Activated CD4-positive, alpha-beta T cell treated with anti-CD3 and anti-CD28 coated beads, Interleukin-2, amount 10 ng/mL, durations not matched to agents 24 days and 14 days (primary cell): ENCODE data around the gene RFXANK. TPM values are rescaled to one million over a fixed set of nuclear protein-coding genes. Genes with fewer than 3 reads are reported as not detected.
"Not testable (repeated sequence)": the region's sequence is repeated elsewhere in the genome, so short reads cannot be mapped to it uniquely, and the experiment has no call there.

ENCODE experiments used
- DNase-seq: peaks from one replicate; pipeline ENCODE4 v3.0.0; 2022
- H3K27ac Mint-ChIP-seq: one replicate; pipeline ENCODE4 v1.8.0; 2022; ENCODE audit warnings: mild to moderate bottlenecking, mixed read lengths
- H3K27me3 Mint-ChIP-seq: one replicate; pipeline ENCODE4 v1.8.0; 2022; ENCODE audit warnings: mixed read lengths
- H3K36me3 Mint-ChIP-seq: one replicate; pipeline ENCODE4 v1.8.0; 2022; ENCODE audit warnings: low read depth, mild to moderate bottlenecking, mixed read lengths
- H3K4me1 Mint-ChIP-seq: one replicate; pipeline ENCODE4 v1.8.0; 2021; ENCODE audit warnings: mixed read lengths
- H3K4me3 Mint-ChIP-seq: one replicate; pipeline ENCODE4 v1.8.0; 2022; ENCODE audit warnings: mild to moderate bottlenecking, moderate library complexity, mixed read lengths
- H3K9me3 Mint-ChIP-seq: one replicate; pipeline ENCODE4 v1.8.0; 2021; ENCODE audit warnings: mixed read lengths
- intact Hi-C: fragments of 100-400 bp; cut with micrococcal nuclease; formaldehyde crosslinking; loops from one replicate; pipeline ENCODE4 v1.15.1; 2023
- total RNA-seq: library from RNA; stranded (reverse); gene quantifications from 2 replicates; pipeline ENCODE4 v1.2.3, GENCODE V29; 2022

Gene RFXANK
- total RNA-seq, 1 donor from 2014 or later, result 111 TPM

DNA sequence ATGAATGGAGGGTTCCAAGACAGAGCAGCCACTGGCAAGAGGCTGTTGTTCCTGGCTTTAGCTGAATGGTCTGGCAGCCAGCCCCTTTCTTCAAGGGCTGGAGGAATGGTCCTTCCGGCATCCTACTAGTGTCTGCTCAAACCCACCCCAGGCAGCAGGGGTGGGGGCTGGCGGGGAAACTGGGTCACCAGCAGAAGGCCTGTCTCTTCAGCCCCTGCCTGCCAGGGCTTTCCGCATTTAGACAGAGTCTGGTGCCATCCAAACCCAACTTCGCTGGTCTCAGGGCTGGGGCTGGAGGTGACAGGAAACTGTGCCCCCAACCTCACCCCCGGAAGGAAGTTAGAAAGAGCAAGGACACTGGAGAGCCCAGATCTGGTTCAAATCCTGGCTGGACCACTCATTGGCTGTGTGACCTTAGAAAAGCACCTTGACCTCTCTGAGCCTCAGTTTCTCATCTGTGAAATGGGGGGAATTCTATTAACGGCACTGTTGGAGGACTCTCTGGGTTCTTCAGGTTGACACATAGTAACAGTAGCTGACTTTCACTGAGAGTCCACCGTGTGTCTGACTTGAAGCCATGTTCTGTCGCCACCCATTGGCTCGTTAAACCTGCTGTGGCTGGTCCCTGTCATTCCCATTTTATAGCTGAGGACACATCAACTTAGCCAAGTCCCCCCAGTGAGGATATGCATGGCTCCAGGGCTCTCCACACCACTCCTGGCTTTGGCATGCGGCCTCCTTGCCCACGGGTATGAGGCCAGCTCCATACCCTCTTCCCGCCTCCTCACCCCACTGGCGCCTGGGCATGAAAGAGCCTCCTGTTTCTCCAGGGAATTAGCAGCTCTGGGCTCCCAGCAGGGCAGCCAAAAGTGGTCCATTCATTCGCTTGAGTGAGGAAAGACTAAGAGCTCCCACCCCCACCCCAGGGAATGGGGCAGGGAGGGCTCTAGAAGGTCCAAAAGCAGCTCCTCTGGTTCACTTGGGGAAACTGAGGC, 13.7 kb downstream of the RFXANK start:
- Mint-ChIP-seq H3K27ac (no peak overlapping the region), H3K9me3 (peaks cover 8% of the 10 kb centered on the region), H3K4me3 (no peak overlapping the region), H3K27me3 (peaks cover 2% of the 10 kb centered on the region), H3K4me1 (peaks cover 29% of the 10 kb centered on the region), H3K36me3 (peaks cover 8% of the 10 kb centered on the region)
- DNase-seq, result no peak
- intact Hi-C loops, result no loop called here

DNA sequence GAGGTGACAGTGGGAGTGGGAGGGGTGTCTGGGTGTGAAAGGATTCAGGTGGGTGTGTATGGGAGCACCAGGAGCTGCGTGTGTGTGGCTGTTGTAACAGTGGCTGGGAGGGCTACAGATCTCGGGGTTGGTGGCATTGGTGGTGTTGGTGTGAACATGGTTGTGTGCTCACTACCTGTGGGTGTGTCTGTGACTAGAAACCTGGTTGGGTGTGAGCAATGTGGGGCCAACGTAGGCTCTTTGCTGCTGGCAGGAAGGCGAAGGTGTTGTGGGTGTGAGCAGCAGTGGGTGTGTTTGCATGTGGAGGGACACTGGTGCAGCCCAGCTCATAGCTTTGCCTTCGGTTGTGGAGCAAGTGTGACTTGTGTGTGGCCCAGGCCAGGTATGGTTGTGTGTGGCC, 14.9 kb downstream of the RFXANK start:
- Mint-ChIP-seq H3K36me3 (peaks cover 8% of the 10 kb centered on the region), H3K4me1 (peaks cover 29% of the 10 kb centered on the region), H3K27ac (no peak overlapping the region), H3K27me3 (peaks cover 11% of the 10 kb centered on the region), H3K9me3 (peaks cover 8% of the 10 kb centered on the region), H3K4me3 (peak overlapping the region; percentile 0)
- no peak for DNase-seq
- intact Hi-C loops, result no loop called here

DNA sequence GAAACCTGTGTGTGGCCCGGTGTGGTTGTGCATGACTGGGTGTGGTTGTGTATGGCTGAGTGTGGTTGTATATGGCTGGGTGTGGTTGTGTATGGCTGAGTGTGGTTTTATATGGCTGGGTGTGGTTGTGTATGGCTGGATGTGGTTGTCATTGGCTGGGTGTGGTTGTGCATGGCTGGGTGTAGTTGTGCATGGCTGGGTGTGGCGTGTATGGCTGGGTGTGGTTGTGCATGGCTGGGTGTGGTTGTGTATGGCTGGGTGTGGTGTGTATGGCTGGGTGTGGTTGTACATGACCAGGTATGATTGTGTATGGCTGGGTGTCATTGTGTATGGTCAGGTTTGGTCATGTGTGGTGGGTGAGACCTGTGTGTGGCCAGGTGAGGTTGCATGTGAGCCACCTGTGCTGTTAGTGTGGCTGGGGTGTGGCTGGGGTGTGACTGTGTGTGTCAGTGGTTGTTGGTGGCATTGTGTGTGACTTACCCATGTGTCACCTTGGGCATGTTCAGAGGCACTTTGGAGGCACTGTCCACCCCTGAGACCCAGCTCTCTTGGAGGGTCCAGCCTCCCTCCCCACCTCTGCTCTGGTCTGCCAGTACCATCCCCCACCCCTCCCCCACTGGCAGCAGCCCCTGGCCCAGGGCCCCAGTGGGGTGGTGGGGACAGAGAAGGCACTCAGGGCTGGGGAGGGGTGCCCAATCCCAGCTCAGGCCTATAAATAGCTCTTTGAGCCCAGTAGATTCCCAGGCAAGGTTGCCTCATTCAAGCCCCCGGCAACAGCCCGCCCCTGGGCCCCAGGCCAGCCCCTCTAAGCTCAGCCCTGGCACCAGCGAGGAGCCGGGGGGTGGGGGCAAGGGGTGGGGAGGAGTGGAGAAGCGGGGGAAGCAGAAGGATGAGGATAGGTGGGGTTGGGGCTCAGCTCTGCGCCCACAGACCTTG, 15.8 kb downstream of the RFXANK start:
- Mint-ChIP-seq H3K9me3 (peaks cover 8% of the 10 kb centered on the region), H3K4me3 (peak overlapping the region; percentile 0), H3K27ac (no peak overlapping the region), H3K4me1 (peaks cover 21% of the 10 kb centered on the region), H3K27me3 (peaks cover 17% of the 10 kb centered on the region), H3K36me3 (peaks cover 3% of the 10 kb centered on the region)
- intact Hi-C loops, result no loop called here
- no peak for DNase-seq

DNA sequence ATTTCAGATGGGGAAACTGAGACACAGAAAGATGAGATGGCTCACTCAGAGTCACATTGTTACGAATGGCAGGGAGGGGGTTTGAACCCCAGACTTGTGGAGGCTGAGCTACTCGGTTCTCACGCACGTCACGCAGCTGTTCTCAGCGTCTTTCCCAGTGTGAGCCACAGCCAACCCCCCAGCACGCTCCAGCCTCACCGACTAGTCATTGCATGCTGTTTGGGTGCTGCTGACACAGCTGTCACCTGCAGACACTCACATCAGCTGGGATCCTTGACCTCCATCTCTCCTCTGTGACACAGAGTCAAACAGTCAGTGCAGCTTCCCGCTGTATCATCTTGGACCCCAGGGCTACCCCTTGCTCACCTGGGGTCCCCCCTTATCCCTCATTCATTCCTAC, 17.3 kb downstream of the RFXANK start:
- Mint-ChIP-seq H3K4me3 (no peak overlapping the region), H3K4me1 (peaks cover 24% of the 10 kb centered on the region), H3K9me3 (peaks cover 8% of the 10 kb centered on the region), H3K27ac (no peak overlapping the region), H3K36me3 (peaks cover 3% of the 10 kb centered on the region), H3K27me3 (peaks cover 31% of the 10 kb centered on the region)
- no peak for DNase-seq
- intact Hi-C loops, result no loop called here

DNA sequence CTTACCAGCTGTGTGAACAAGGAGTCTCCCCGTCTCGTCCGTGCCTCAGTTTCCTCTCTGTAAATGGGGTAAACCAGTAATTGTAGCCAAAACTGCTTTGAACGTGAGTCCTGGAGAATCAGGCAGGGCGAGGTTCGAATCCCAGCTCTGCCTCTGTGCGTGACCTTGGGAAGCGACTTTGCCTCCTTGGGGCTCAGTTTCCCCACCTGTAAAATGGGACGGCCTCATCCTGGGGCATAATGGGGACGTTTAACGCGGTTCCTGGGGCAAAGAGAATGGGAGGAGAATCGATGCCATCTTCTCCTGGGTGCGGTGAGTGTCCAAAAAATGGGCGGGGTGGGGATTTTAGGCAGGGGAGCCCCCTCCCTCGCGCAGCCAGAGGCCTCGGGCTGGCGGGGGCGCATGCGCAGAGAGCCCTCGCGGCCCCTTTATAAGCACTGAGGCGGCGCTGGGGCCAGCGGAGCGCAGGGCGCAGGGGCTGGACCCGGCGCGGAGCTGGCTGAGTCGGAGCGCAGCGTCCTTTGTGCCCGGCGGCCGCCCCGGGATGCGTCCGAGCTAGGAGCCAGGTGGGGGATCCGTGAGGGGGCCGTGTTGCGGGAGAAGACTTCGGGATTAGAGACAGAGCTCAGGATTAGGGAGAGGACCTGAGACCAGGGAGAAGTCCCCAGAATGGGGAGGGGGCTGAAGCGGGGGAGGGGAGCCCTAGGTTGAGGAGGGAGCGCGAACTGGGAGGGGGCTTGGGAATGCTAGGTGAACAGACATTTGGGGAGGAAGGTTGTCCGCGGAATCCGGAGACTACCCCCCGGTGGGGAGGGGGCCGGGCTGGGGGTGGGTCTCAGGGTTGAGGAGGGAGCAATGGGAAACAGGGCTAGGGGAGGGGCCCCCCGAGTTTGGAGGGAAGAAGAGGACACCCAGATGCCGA, 19.7 kb downstream of the RFXANK start, which contains the start of gene NCAN:
Gene NCAN (plus strand): TSS at position 460 of the 922 bp plus-strand sequence. CDS start 4,996 bp downstream, outside the sequence.
- no peak within 1 kb of the TSS for H3K4me3 Mint-ChIP-seq
- H3K36me3 Mint-ChIP-seq, result peaks cover 3% of the 10 kb centered on the region
- peaks cover 8% of the 10 kb centered on the region for H3K9me3 Mint-ChIP-seq
- no peak within 1 kb of the TSS for H3K27ac Mint-ChIP-seq
- DNase-seq, result no peak
- peaks cover 17% of the 10 kb centered on the region for H3K4me1 Mint-ChIP-seq
- intact Hi-C loops, result no loop called here
- peaks cover 34% of the 10 kb centered on the region for H3K27me3 Mint-ChIP-seq

DNA sequence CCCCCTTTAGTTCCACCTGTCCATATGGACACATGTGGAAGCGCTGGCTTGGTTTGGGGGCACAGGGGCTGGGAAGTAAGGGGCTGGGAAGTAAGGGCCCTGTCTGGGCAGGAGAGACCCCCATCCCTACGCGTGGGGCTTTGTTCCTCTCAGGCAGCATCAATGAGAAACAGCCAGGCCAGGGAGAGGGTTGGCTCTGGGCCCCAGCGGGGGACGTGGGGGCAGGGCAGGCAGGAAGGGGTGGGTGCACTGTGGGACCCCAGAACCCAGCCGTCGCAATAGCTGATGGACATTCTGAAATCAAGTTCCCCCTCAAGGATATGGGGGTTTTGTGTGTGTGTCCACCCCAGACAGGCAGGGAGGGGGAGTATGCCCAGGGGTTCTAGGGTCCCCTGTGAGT, 20.9 kb downstream of the RFXANK start:
- H3K36me3 Mint-ChIP-seq, result no peaks in the 10 kb centered on the region
- DNase-seq, result no peak
- H3K4me1 Mint-ChIP-seq, result peaks cover 5% of the 10 kb centered on the region
- H3K4me3 Mint-ChIP-seq, result no peak overlapping the region
- H3K27me3 Mint-ChIP-seq, result peaks cover 34% of the 10 kb centered on the region
- H3K27ac Mint-ChIP-seq, result no peak overlapping the region
- intact Hi-C loops, result no loop called here
- H3K9me3 Mint-ChIP-seq, result peaks cover under 1% of the 10 kb centered on the region

DNA sequence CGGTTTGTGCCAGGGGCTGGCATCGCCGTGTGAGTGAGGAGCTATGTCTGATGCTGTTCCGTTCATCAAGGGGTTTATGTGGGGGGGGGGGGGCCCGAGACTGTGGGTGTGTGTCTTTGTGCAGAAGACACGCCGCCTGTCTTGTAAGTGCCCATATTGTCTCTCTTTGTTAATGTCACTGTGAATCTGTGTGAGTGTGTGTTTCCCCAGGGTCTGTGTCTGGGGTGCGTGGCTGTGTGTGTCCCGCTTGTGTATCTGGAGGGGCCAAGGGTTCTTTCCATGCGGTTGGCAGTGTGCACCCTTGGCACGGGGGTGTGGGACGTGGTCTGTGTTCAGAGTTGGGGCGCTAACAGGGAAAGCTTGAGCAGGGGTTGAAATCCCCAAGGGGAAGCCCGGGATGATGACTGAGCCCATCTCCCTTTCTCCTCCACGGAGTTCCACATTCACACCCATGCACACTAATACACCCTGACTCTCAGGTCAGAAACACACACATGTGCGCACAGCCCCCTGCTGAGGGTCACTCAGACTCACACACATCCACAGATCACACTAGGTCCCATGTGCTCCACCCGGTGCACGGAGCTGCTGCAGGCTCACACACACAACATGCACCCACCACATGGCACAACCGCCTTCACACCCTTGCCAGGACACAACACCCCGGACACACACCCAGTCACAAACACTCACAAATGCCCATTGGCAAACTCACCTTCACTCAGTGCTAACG, 21.5 kb downstream of the RFXANK start:
- Mint-ChIP-seq H3K27me3 (peaks cover 34% of the 10 kb centered on the region), H3K4me1 (peaks cover 5% of the 10 kb centered on the region), H3K27ac (no peak overlapping the region), H3K4me3 (no peak overlapping the region), H3K36me3 (no peaks in the 10 kb centered on the region), H3K9me3 (no peaks in the 10 kb centered on the region)
- intact Hi-C loops, result no loop called here
- no peak for DNase-seq

DNA sequence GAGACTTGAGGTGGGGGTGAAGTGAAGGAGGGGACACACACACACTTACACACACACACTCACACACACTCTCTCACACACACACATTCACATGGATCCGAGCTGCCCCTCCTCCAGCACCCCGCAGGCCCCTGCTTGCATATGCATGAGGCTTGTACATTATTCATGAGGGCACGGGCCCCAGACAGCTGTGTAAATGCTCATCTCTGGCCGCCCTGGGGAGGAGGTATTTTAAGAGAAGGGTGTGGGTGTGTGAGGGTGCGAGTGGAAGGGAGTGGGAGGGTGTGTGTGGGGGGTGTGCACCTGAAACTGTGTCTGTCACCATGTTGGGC, 22.1 kb downstream of the RFXANK start:
- Mint-ChIP-seq H3K9me3 (no peaks in the 10 kb centered on the region), H3K36me3 (no peaks in the 10 kb centered on the region), H3K4me3 (no peak overlapping the region), H3K27ac (no peak overlapping the region), H3K27me3 (peaks cover 36% of the 10 kb centered on the region), H3K4me1 (peaks cover 5% of the 10 kb centered on the region)
- intact Hi-C loops, result no loop called here
- no peak for DNase-seq

DNA sequence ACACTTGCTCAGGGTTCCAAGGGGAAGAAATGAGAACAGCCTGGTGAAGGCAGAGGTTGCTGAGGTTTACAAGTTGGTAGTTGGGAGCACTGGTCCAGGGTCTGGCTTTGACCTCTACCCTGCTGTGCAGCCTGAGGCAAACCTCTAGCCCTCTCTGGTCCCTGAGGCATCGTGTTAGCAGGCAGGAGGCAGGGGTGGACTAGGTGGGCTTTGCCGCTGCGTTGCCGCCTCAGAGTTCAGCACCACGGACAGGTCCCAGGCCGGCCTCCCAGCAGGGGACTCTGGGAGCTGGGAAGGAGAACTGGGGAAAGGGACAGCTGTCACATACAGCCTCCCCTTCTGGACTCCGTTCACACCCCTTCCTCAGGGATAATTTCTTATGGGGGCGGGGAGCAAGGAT, 22.8 kb downstream of the RFXANK start:
- Mint-ChIP-seq H3K27me3 (peaks cover 36% of the 10 kb centered on the region), H3K36me3 (no peaks in the 10 kb centered on the region), H3K4me3 (no peak overlapping the region), H3K27ac (no peak overlapping the region), H3K4me1 (peaks cover 5% of the 10 kb centered on the region), H3K9me3 (no peaks in the 10 kb centered on the region)
- peak; percentile 84 for DNase-seq
- intact Hi-C loops, result no loop called here

DNA sequence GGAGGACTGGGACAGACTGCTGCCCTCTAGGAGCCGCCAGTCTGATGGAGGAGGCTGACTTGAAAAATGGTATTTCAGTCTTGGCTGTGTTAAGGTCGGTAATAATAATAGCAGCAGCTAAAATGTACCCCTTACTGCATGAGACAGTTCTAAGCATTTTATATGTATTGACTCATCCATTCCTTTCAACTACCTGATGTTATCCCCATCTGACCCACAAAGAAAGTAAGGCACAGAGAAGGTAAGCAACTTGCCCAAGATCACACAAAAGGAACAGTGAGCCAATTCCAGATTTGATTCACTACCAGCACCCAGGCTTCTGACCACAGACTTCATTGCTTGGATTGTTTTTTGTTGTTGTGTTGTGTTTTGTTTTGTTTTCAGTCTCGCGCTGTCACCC, 23.7 kb downstream of the RFXANK start:
- Mint-ChIP-seq H3K27me3 (peaks cover 34% of the 10 kb centered on the region), H3K9me3 (no peaks in the 10 kb centered on the region), H3K4me1 (peaks cover 5% of the 10 kb centered on the region), H3K27ac (no peak overlapping the region), H3K4me3 (no peak overlapping the region), H3K36me3 (no peaks in the 10 kb centered on the region)
- DNase-seq, result no peak
- intact Hi-C loops, result no loop called here

DNA sequence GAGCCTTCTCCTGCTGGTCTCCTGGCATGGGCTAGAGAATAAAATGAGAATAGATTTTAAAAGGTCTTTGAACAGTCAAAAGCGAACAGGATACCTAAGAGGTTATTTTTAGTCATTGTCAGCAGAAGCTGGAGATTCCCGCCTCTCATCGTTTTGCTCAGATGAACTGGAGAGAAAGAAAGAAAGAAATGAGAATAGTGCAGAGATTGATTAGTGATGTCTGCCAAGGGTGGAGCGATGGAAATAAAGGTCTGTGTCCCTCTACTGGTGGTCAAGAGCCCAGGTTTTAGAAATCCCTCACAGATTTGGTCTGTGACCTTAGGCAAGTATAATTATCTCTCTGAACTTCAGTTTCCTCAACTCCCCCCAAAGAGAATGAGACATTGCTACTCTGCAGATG, 25.0 kb downstream of the RFXANK start:
- Mint-ChIP-seq H3K9me3 (no peaks in the 10 kb centered on the region), H3K27me3 (peaks cover 26% of the 10 kb centered on the region), H3K4me1 (peaks cover 5% of the 10 kb centered on the region), H3K36me3 (no peaks in the 10 kb centered on the region), H3K27ac (no peak overlapping the region), H3K4me3 (no peak overlapping the region)
- intact Hi-C loops, result no loop called here
- DNase-seq, result no peak

DNA sequence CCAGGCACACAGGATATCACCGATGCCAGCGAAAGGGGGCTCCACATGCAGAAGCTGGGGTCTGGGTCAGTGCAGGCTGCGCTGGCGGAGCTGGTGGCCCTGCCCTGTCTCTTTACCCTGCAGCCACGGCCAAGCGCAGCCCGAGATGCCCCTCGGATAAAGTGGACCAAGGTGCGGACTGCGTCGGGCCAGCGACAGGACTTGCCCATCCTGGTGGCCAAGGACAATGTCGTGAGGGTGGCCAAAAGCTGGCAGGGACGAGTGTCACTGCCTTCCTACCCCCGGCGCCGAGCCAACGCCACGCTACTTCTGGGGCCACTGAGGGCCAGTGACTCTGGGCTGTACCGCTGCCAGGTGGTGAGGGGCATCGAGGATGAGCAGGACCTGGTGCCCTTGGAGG, 26.9 kb downstream of the RFXANK start:
- Mint-ChIP-seq H3K27ac (no peak overlapping the region), H3K4me3 (no peak overlapping the region), H3K9me3 (no peaks in the 10 kb centered on the region), H3K27me3 (peaks cover 19% of the 10 kb centered on the region), H3K36me3 (no peaks in the 10 kb centered on the region), H3K4me1 (peaks cover 5% of the 10 kb centered on the region)
- DNase-seq, result no peak
- intact Hi-C loops, result no loop called here

DNA sequence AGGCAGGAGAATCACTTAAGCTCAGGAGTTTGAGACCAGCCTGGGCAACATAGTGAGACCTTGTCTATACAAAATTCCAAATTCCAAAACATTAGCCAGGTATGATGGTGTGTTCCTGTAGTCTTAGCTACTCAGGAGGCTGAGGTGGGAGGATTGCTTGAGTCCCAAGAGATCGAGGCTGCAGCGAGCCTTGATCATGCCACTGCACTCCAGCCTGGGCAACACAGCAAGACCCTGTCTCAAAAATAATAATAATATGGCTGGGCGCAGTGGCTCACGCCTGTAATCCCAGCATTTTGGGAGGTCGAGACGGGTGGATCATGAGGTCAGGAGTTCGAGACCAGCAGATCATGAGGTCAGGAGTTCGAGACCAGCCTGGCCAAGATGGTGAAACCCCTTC, 28.9 kb downstream of the RFXANK start:
- H3K36me3 Mint-ChIP-seq, H3K27ac Mint-ChIP-seq, H3K9me3 Mint-ChIP-seq, H3K4me3 Mint-ChIP-seq, DNase-seq, H3K4me1 Mint-ChIP-seq, intact Hi-C loops: not testable (repeated sequence)
- H3K27me3 Mint-ChIP-seq, result peaks cover 20% of the 10 kb centered on the region
